ENCODE results near the gene MMP24.

MMP24 gene

DNA sequence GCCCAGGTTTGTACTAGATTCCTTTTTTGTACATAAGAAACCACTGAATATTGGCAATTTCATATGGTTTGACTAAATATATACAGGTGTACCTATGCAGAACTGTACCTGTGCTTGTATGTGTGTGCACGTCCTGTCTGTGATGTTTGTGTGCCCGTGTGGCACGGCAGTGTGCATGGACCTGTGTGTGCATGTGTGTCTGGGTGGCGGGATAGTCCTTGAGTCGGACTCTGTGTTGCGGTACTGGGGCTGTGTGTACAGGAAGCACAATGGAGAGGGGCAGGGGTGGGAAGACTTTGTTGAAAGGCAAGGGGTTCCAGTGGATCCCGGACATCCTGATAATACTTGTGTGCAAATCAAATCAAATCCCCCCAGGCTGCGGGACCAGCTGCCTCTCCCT, 69.2 kb downstream of the MMP24 start:
- TF ChIP-seq, protein P1, sequence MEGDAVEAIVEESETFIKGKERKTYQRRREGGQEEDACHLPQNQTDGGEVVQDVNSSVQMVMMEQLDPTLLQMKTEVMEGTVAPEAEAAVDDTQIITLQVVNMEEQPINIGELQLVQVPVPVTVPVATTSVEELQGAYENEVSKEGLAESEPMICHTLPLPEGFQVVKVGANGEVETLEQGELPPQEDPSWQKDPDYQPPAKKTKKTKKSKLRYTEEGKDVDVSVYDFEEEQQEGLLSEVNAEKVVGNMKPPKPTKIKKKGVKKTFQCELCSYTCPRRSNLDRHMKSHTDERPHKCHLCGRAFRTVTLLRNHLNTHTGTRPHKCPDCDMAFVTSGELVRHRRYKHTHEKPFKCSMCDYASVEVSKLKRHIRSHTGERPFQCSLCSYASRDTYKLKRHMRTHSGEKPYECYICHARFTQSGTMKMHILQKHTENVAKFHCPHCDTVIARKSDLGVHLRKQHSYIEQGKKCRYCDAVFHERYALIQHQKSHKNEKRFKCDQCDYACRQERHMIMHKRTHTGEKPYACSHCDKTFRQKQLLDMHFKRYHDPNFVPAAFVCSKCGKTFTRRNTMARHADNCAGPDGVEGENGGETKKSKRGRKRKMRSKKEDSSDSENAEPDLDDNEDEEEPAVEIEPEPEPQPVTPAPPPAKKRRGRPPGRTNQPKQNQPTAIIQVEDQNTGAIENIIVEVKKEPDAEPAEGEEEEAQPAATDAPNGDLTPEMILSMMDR (IDR thresholded peaks at IDR 0.05; ENCODE audit: extremely low read depth, missing control alignments) = no peak
- DNase-seq (ENCODE audit: low spot score) = no peak

DNA sequence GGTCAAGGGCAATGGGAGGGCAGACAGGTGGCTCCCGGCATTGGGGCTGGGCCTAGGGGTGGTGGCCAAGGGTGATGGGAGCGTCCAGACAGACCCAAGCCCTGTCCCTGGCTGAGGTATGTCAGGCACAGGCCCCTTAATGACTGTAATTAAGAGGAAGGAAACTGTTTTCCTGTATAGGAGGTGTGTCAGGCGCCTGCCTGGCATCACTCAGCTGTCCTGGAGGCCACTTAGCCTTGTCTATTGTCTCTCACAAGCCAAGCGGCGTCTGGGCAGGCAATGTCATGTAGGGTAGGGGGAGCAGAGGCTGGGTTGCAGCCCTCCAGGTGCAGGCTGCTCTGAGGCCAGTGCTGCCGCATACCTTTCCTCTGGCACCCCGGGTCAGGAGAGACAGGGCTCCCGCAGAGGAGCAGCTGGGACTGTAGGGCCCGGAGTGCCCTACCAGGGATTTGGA, 69.6 kb downstream of the MMP24 start:
- TF ChIP-seq, protein P1 (IDR thresholded peaks at IDR 0.05; ENCODE audit: extremely low read depth, missing control alignments) = no peak
- DNase-seq (ENCODE audit: low spot score) = no peak

DNA sequence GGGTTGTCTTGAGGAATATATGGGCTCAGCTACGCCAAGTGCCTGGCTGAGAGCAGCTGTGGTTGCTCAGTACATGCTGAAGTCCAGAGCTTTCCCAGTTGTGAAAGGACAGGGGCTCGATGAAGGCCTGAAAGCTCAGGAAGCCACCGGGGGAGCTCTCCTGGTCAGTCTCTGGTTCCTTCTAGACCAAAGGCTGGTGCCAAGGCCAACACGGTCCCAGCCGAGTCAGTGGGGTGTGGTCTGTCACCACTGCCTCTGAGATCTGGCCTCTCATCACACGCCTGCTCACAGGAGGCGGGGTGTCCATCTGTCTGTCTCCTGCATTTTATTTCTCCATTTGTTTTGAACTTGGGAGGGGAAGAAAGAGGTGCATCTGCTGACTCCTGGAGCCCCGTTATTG, 70.7 kb downstream of the MMP24 start:
- TF ChIP-seq, protein P1 (IDR thresholded peaks at IDR 0.05; ENCODE audit: extremely low read depth, missing control alignments) = no peak
- DNase-seq (ENCODE audit: low spot score) = no peak

DNA sequence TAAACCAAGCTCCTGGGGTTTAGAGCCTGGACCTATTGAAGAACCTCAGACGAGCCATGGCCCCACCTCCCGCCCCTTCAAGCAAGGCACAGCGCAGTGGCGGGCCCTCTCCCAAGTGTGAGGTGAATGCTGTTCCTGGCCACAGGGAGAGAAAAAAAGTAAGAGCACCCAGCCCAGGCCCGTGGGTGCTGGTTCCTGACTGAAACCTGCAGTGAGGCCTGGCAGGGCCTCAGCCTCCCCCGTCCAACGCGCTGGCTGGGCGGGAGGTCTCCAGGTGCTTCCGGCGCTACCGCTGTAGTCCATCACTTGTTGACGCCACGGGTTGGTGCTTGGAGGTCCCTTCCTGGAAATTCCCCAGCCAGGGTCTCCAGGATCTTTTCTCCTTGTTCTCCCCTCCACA, 71.2 kb downstream of the MMP24 start:
- TF ChIP-seq, protein P1 (IDR thresholded peaks at IDR 0.05; ENCODE audit: extremely low read depth, missing control alignments) = no peak
- DNase-seq (ENCODE audit: low spot score) = no peak

DNA sequence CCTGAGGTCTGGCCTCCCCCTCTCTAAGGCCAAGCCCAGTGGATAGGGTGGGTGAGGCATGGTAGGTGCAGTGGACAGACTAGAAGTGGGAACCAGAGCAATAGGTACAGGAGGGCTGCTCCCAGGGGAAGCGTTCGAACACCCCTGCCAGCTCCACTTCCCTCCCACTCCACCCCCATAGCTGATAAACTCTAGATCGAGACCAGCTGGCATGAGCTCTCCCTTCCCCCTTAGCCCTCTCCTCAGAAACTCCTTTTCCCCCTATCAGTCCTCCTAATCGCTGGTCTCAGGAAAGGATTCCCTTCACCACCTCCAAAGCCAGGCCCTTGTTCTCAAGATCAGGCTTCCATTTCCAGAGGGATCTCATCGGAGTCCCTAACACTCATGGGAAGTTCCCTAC, 71.8 kb downstream of the MMP24 start:
- TF ChIP-seq, protein P1 (IDR thresholded peaks at IDR 0.05; ENCODE audit: extremely low read depth, missing control alignments) = no peak
- DNase-seq (ENCODE audit: low spot score) = no peak

DNA sequence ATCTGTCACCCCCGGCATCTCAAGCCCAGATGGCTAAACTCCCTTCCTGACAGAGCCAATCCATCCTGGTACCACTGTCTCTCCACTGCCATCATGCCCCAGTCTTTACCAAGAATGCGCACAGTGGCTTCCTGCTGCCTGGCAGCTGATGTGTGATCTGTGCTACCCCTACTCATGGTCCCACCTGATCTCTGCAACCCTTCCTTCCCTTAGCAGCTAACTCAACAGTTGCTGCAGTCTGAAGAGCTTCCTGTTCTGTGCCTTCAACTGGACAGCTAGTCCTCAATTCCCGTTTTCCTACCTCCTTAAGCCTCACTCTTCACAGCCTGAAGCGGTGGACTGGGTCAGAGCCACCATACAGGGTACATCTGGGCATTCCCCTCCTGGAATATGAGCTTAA, 73.3 kb downstream of the MMP24 start:
- TF ChIP-seq, protein P1 (IDR thresholded peaks at IDR 0.05; ENCODE audit: extremely low read depth, missing control alignments) = no peak

DNA sequence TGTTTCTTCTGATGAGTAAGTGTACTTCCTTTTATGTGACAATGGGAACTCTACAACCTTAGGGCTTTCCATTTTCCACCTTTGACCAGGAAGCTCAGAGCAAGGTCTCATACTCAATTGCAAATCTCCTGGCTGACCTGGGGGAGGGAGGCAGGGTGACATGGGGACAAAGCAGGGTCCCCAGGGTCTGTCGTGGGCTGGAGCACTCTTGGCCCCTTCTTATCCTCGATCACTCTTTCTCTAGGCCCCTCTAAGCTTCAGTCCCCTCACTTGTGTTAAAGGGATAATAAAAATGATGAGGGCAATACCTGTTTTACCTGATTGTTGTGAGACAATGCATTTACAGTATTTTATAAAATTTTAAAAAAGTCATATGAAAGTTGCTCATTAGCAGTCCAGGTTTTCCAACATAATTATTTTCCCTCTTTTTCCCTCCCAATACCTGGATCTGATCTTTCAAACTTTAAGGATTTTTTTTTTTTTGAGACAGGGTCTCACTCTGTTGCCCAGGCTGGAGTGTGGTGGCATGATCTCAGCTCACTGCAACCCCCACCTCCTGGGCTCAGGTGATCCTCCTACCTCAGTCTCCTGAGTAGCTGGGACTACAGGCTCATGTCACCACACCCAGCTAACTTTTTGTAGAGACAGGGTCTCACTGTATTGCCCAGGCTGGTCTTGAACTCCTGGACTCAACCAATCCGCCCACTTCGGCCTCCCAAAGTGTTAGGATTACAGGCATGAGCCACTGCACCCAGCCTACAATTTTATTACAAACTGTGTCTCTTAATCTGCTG, 74.2 kb downstream of the MMP24 start:
- no peak for DNase-seq (ENCODE audit: low spot score)
- TF ChIP-seq, protein P1 (IDR thresholded peaks at IDR 0.05; ENCODE audit: extremely low read depth, missing control alignments) = no peak

More for the DNA sequence above, 73.3 kb downstream of the MMP24 start:
- DNase-seq (ENCODE audit: low spot score) = no peak
